Lung (tissue), 16 donors: ENCODE data around the gene ABCC4. TPM values are rescaled to one million over a fixed set of nuclear protein-coding genes. Genes with fewer than 3 reads are reported as not detected.
A peak's percentile ranks its signal among the peaks of the same experiment; 100 is the strongest.

Experiments used
- ATAC-seq: fragments of 200-7000 bp; cut with Tn5 transposase; one replicate; pipeline ENCODE4 v1.9.1; 2020; ENCODE audit warnings: moderate number of reproducible peaks; ENCODE audit not compliant: insufficient read depth, low FRiP score
- DNase-seq, 3 donors: peaks; one replicate each; pipeline ENCODE4 v3.0.0-alpha.2; 2013 to 2017
- H3K27ac ChIP-seq, 2 donors: one replicate each; pipeline ENCODE4 v1.5.1; 2013; ENCODE audit warnings: mild to moderate bottlenecking in 2 of 2, moderate library complexity in 2 of 2, control low read depth in 1 of 2, inconsistent platforms in 1 of 2, low read depth in 1 of 2, low read length in 1 of 2
- H3K27me3 ChIP-seq, 3 donors: one replicate each; pipeline ENCODE4 v1.5.1; 2013; ENCODE audit warnings: low read length in 2 of 3; ENCODE audit not compliant: control insufficient read depth in 3 of 3, insufficient read depth in 3 of 3
- H3K36me3 ChIP-seq, 4 donors: one replicate each; pipeline ENCODE4 v1.5.1; 2013; ENCODE audit warnings: low read length in 4 of 4, mild to moderate bottlenecking in 1 of 4, moderate library complexity in 1 of 4; ENCODE audit not compliant: control insufficient read depth in 4 of 4, insufficient read depth in 4 of 4
- H3K4me1 ChIP-seq, 5 donors: one replicate each; pipeline ENCODE4 v1.5.1; 2013; ENCODE audit warnings: low read length in 5 of 5, mild to moderate bottlenecking in 2 of 5, moderate library complexity in 1 of 5; ENCODE audit not compliant: control insufficient read depth in 5 of 5, insufficient read depth in 5 of 5
- H3K4me3 ChIP-seq: one replicate; pipeline ENCODE4 v1.5.1; 2013; ENCODE audit warnings: mild to moderate bottlenecking, control low read depth, moderate library complexity
- H3K9ac ChIP-seq, 2 donors: one replicate each; pipeline ENCODE4 v1.5.1; 2013; ENCODE audit warnings: low read length in 2 of 2, control low read depth in 1 of 2; ENCODE audit not compliant: insufficient read depth in 1 of 2
- H3K9me3 ChIP-seq, 4 donors: one replicate each; pipeline ENCODE4 v1.5.1; 2013; ENCODE audit warnings: low read length in 3 of 4, mild to moderate bottlenecking in 1 of 4, moderate library complexity in 1 of 4; ENCODE audit not compliant: control insufficient read depth in 4 of 4, insufficient read depth in 3 of 4
- WGBS, 2 donors: extraction: QIAGEN DNeasy Blood & Tissue Kit; methylation state at CpG; one replicate each; pipeline ENCODE4 v1.1.7; 2013; 5-methylcytosine and 5-hydroxymethylcytosine counted together
- long read RNA-seq, 5 donors: transcript quantifications; one replicate each; lab custom pipeline, GENCODE V29; 2026
- polyA plus RNA-seq, 2 donors: library from polyadenylated mRNA; stranded (reverse); fragments of 200-250 nt; gene quantifications; one replicate each; pipeline ENCODE4 v1.2.1, GENCODE V29; 2013
- total RNA-seq, 2 donors: library from RNA; depleted of rRNA in 1 of 2; stranded (reverse); fragments of >200 nt in 1 of 2; gene quantifications; one replicate each; pipeline ENCODE4 v1.2.1, GENCODE V29; 2014 to 2021
- TF ChIP-seq, protein P1 (sequence below): IDR thresholded peaks from 2 replicates; pipeline ENCODE4 v1.5.1; 2012; ENCODE audit warnings: mild to moderate bottlenecking; ENCODE audit errors: control extremely low read depth, extremely low read depth
- donor health status: control.
- donor health status: control.
- donor health status: Bipolar disorder and iron deficiency.
- donor health status: healthy.
- donor health status: DM: yes; HTN: yes; CAD: no.

Gene ABCC4, protein sequence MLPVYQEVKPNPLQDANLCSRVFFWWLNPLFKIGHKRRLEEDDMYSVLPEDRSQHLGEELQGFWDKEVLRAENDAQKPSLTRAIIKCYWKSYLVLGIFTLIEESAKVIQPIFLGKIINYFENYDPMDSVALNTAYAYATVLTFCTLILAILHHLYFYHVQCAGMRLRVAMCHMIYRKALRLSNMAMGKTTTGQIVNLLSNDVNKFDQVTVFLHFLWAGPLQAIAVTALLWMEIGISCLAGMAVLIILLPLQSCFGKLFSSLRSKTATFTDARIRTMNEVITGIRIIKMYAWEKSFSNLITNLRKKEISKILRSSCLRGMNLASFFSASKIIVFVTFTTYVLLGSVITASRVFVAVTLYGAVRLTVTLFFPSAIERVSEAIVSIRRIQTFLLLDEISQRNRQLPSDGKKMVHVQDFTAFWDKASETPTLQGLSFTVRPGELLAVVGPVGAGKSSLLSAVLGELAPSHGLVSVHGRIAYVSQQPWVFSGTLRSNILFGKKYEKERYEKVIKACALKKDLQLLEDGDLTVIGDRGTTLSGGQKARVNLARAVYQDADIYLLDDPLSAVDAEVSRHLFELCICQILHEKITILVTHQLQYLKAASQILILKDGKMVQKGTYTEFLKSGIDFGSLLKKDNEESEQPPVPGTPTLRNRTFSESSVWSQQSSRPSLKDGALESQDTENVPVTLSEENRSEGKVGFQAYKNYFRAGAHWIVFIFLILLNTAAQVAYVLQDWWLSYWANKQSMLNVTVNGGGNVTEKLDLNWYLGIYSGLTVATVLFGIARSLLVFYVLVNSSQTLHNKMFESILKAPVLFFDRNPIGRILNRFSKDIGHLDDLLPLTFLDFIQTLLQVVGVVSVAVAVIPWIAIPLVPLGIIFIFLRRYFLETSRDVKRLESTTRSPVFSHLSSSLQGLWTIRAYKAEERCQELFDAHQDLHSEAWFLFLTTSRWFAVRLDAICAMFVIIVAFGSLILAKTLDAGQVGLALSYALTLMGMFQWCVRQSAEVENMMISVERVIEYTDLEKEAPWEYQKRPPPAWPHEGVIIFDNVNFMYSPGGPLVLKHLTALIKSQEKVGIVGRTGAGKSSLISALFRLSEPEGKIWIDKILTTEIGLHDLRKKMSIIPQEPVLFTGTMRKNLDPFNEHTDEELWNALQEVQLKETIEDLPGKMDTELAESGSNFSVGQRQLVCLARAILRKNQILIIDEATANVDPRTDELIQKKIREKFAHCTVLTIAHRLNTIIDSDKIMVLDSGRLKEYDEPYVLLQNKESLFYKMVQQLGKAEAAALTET (N-terminal part only)
- total RNA-seq (10 to 100 TPM; 30.0 to 38.7 TPM), polyA plus RNA-seq (10 to 100 TPM in 1 of 2 donors, 1 to 10 TPM in 1; 7.1 to 11.1 TPM)
- long read RNA-seq, donor 1, full-length matches to known transcripts, result 6 of 37 reads
- long read RNA-seq, donor 1, partial matches to known transcripts, result 0 of 37 reads
- long read RNA-seq, donor 1, other reads (novel, unspliced or antisense), result 31 of 37 reads
- long read RNA-seq, donor 2, result 0 reads
- long read RNA-seq, donor 3, full-length matches to known transcripts, result 1 of 9 reads
- long read RNA-seq, donor 3, partial matches to known transcripts, result 0 of 9 reads
- long read RNA-seq, donor 3, other reads (novel, unspliced or antisense), result 8 of 9 reads
- long read RNA-seq, donor 4, result 0 reads
- long read RNA-seq, donor 5, partial matches to known transcripts, result 0 of 2 reads
- long read RNA-seq, donor 5, other reads (novel, unspliced or antisense), result 0 of 2 reads

DNA sequence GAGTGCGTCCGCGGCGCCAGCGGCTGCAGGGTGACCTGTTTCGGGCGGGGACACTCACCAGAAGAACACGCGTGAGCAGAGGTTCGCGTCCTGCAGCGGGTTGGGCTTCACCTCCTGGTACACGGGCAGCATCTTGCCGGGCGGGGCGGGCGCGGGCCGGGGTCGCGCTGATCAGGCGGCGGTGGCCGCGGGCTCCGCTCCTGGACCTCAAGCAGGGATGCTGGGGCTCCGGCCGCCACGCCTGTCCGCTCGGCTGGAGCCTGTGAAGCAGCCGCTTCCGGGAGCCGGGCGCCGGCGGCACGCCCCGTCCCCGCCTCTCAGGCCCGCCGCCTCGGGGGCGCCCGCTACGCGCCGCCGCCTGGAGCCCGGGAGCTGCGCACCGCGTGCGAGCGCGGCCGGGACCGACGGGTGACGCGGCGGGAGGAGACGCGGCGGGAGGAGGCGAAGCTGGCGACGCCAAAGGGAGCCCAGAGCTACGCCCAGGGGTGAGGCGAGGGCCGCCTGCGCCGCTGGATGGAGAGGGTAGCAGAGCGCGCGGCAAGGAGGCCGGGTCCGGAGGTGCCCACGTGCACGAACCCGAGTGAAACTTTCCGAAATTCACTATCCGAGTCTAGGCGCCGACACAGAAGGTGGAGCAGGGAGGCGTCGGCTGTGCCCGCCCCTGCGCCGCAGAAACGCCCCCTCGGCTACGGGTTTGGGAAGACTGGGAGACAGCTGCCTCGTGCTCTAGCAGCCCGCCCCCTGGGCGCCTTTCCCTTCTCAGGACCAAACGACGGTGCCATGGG is at the start of gene ABCC4:
Gene ABCC4, minus strand, starts transcription at position 269 of the 785 bp plus-strand sequence. Its CDS starts 137 bp downstream, at position 132.
- ATAC-seq (peak; percentile 87), DNase-seq (peak; percentile 77 to 84 (median 78))
- TF ChIP-seq, protein P1, sequence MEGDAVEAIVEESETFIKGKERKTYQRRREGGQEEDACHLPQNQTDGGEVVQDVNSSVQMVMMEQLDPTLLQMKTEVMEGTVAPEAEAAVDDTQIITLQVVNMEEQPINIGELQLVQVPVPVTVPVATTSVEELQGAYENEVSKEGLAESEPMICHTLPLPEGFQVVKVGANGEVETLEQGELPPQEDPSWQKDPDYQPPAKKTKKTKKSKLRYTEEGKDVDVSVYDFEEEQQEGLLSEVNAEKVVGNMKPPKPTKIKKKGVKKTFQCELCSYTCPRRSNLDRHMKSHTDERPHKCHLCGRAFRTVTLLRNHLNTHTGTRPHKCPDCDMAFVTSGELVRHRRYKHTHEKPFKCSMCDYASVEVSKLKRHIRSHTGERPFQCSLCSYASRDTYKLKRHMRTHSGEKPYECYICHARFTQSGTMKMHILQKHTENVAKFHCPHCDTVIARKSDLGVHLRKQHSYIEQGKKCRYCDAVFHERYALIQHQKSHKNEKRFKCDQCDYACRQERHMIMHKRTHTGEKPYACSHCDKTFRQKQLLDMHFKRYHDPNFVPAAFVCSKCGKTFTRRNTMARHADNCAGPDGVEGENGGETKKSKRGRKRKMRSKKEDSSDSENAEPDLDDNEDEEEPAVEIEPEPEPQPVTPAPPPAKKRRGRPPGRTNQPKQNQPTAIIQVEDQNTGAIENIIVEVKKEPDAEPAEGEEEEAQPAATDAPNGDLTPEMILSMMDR, result no peak
- H3K36me3 ChIP-seq, result peaks cover 0 to 2% (median 0%) of the 10 kb centered on the region in 4 donors
- peak within 1 kb of the TSS; percentile 48 to 98 for H3K9ac ChIP-seq
- H3K27ac ChIP-seq, result peak within 1 kb of the TSS; percentile 81 to 84
- no peaks in the 10 kb centered on the region for H3K9me3 ChIP-seq
- peaks cover 0 to 10% (median 0%) of the 10 kb centered on the region in 5 donors for H3K4me1 ChIP-seq
- 0% methylated on average over 80 to 98 of the region's 98 CpGs for WGBS, 2 donors
- peak within 1 kb of the TSS; percentile 63 for H3K4me3 ChIP-seq
- H3K27me3 ChIP-seq, result no peaks in the 10 kb centered on the region

DNA sequence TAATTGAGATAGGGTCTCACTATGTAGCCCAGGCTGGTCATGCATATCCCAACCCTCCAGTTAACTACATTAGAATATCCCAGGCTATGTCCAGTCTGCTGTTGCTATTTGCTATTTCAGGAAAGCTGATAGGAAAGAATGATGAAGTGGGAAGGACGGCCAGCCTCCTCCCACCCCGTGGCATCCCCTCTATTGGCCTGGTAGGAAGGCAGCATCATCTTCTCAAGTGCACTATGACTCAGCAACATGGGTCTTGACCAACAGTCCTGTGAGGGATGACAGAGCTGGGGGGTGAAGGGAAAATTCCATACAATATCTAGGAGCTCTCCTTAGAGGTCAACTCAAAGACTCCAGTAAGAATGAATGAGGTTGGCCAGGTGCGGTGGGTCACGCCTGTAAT is 48.0 kb upstream of the ABCC4 start:
- WGBS, 2 donors, result 73 to 92% methylated on average over 4 of the region's 4 CpGs
- Histone ChIP-seq H3K4me1 (peaks cover 0 to 2% (median 0%) of the 10 kb centered on the region in 5 donors), H3K27ac (no peak overlapping the region), H3K9me3 (peaks cover 0 to 2% (median 0%) of the 10 kb centered on the region in 4 donors), H3K9ac (no peak overlapping the region), H3K36me3 (no peaks in the 10 kb centered on the region), H3K27me3 (no peaks in the 10 kb centered on the region), H3K4me3 (no peak overlapping the region)
- ATAC-seq (no peak), DNase-seq (no peak)
- TF ChIP-seq, protein P1, result no peak

DNA sequence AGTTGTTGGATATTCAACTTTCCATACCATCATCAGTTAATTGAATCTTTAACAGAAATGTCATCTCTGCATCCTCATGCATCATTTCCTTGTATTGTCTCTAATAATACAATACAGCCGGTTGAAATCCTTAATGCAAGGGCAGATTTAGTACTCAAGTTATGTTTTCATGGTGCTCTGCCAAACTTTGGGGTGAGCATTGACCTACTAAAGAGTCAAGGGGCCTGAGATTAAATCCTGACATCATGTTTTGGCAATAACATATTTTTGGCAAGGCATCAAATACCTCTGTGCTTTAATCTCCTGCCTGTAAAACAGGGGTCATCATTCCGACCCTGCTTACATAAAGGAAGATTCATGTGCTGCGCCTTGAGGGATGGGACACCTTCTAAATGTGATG is 42.7 kb upstream of the ABCC4 start:
- H3K27ac ChIP-seq, result no peak overlapping the region
- H3K36me3 ChIP-seq, result no peaks in the 10 kb centered on the region
- no peaks in the 10 kb centered on the region for H3K27me3 ChIP-seq
- 60 to 79% methylated on average over 3 of the region's 3 CpGs for WGBS, 2 donors
- no peak overlapping the region for H3K4me3 ChIP-seq
- DNase-seq (peak; percentile 19 to 68 (median 67)), ATAC-seq (no peak)
- no peaks in the 10 kb centered on the region for H3K9me3 ChIP-seq
- H3K4me1 ChIP-seq, result no peaks in the 10 kb centered on the region
- TF ChIP-seq, protein P1, result no peak
- H3K9ac ChIP-seq, result no peak overlapping the region
